ENCODE data around the gene CSK. TPM values are rescaled to one million over a fixed set of nuclear protein-coding genes. Genes with fewer than 3 reads are reported as not detected.

The CSK gene
- total and polyA plus RNA-seq, 2 of the 8 experiments (the other 6 are each of a cell fraction or from before 2014, with no cell fraction given) = 13.7 to 50.2 TPM

DNA sequence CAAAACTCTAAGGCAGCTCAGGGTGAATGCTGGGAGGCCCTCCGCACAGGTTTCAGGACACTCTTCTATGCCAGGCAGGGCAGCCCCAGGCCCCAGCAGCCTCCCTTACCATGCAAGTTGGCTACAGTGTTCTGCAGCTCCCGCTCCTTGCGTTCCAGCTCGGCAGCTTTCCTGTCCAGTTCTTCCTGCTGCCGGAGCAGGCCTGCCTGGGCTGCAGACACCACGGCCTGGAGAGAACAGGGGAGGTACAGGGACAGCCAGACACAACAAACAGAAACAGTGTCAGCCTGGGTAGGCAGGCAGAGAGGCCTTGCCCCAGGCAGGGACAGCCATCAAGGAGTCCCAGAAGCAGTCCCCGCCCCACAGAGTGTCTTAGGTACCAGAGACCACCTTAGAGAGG lies 70.1 kb downstream of the CSK start (continued):
- TF ChIP-seq, protein P1, sequence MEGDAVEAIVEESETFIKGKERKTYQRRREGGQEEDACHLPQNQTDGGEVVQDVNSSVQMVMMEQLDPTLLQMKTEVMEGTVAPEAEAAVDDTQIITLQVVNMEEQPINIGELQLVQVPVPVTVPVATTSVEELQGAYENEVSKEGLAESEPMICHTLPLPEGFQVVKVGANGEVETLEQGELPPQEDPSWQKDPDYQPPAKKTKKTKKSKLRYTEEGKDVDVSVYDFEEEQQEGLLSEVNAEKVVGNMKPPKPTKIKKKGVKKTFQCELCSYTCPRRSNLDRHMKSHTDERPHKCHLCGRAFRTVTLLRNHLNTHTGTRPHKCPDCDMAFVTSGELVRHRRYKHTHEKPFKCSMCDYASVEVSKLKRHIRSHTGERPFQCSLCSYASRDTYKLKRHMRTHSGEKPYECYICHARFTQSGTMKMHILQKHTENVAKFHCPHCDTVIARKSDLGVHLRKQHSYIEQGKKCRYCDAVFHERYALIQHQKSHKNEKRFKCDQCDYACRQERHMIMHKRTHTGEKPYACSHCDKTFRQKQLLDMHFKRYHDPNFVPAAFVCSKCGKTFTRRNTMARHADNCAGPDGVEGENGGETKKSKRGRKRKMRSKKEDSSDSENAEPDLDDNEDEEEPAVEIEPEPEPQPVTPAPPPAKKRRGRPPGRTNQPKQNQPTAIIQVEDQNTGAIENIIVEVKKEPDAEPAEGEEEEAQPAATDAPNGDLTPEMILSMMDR (IDR thresholded peaks at IDR 0.05; ENCODE audit: control extremely low read depth in 1 of 3, insufficient read depth in 1 of 3, low read depth in 1 of 3, low read length in 3 of 3) = no peak
- TF ChIP-seq HDAC6 (IDR thresholded peaks at IDR 0.05; ENCODE audit: low read depth, low read length) (no peak), KDM1A (IDR thresholded peaks at IDR 0.05; ENCODE audit: borderline replicate concordance, low read length) (no peak), TEAD4 (IDR thresholded peaks at IDR 0.05; ENCODE audit: low read depth, low read length) (no peak), CHD1 (IDR thresholded peaks at IDR 0.05; ENCODE audit: low read depth, low read length) (no peak)

Small RNA genes within 50 kb of the gene (microRNA-seq; reads per million reads assigned to microRNA genes)
- 0 reads per million in 2 experiments for gene MIR4513 (ENCODE audit: borderline microRNAs expressed in 2 of 2, borderline number of aligned reads in 2 of 2, borderline replicate concordance in 1 of 2)
- 0 to 0.61 reads per million in 2 experiments for gene MIR6882 (ENCODE audit: borderline microRNAs expressed in 2 of 2, borderline number of aligned reads in 2 of 2, borderline replicate concordance in 1 of 2)

Small RNA genes within 50 kb of the gene (small RNA-seq; reads per million reads assigned to genes)
- gene CPLX3 (ENCODE audit: insufficient read depth) (not detected), gene MIR4513 (ENCODE audit: insufficient read depth) (not detected), gene MIR6882 (ENCODE audit: insufficient read depth) (1.7 reads per million, percentile 6 among the genes with 10 or more reads in this experiment)

Other genes with a start within 250 kb of the CSK start
- gene ARID3B, start 240.9 kb upstream of the CSK start, total RNA-seq (2021; fragmentation: NEBNext Ultra II Directional; extraction: Animal tissue kit (Norgen Biotek cat#: 25700)) = 115 and 118 TPM in 2 replicates
- 81.0 and 102 TPM in 2 replicates for gene ARID3B, start 240.9 kb upstream of the CSK start, polyA plus RNA-seq (2011; rRNA removed)
- gene CLK3, start 166.2 kb upstream of the CSK start, total RNA-seq (2021; fragmentation: NEBNext Ultra II Directional; extraction: Animal tissue kit (Norgen Biotek cat#: 25700)) = 42.4 and 43.5 TPM in 2 replicates
- 67.3 and 75.6 TPM in 2 replicates for gene CLK3, start 166.2 kb upstream of the CSK start, polyA plus RNA-seq (2011; rRNA removed)
- gene EDC3, start 86.1 kb upstream of the CSK start, total RNA-seq (2021; fragmentation: NEBNext Ultra II Directional; extraction: Animal tissue kit (Norgen Biotek cat#: 25700)) = 49.1 and 50.8 TPM in 2 replicates
- gene EDC3, start 86.1 kb upstream of the CSK start, polyA plus RNA-seq (2011; rRNA removed) = 45.0 and 48.2 TPM in 2 replicates
- 0.11 and 0.35 TPM in 2 replicates for gene CYP1A1, start 56.6 kb upstream of the CSK start, total RNA-seq (2021; fragmentation: NEBNext Ultra II Directional; extraction: Animal tissue kit (Norgen Biotek cat#: 25700))
- 0.22 and 0.32 TPM in 2 replicates for gene CYP1A1, start 56.6 kb upstream of the CSK start, polyA plus RNA-seq (2011; rRNA removed)
- not detected in 2 replicates for gene CYP1A2, start 33.2 kb upstream of the CSK start, total RNA-seq (2021; fragmentation: NEBNext Ultra II Directional; extraction: Animal tissue kit (Norgen Biotek cat#: 25700))
- gene CYP1A2, start 33.2 kb upstream of the CSK start, polyA plus RNA-seq (2011; rRNA removed) = not detected in 2 replicates
- not detected in 2 replicates for gene LMAN1L, start 30.8 kb downstream of the CSK start, total RNA-seq (2021; fragmentation: NEBNext Ultra II Directional; extraction: Animal tissue kit (Norgen Biotek cat#: 25700))
- gene LMAN1L, start 30.8 kb downstream of the CSK start, polyA plus RNA-seq (2011; rRNA removed) = not detected in 2 replicates
- gene CPLX3, start 44.5 kb downstream of the CSK start, total RNA-seq (2021; fragmentation: NEBNext Ultra II Directional; extraction: Animal tissue kit (Norgen Biotek cat#: 25700)) = not detected in 2 replicates
- gene CPLX3, start 44.5 kb downstream of the CSK start, polyA plus RNA-seq (2011; rRNA removed) = 0.17 and 0.27 TPM in 2 replicates
- gene ULK3, start 61.1 kb downstream of the CSK start, total RNA-seq (2021; fragmentation: NEBNext Ultra II Directional; extraction: Animal tissue kit (Norgen Biotek cat#: 25700)) = 25.0 and 27.1 TPM in 2 replicates
- gene ULK3, start 61.1 kb downstream of the CSK start, polyA plus RNA-seq (2011; rRNA removed) = 34.4 and 52.2 TPM in 2 replicates
- gene SCAMP2, start 91.3 kb downstream of the CSK start, total RNA-seq (2021; fragmentation: NEBNext Ultra II Directional; extraction: Animal tissue kit (Norgen Biotek cat#: 25700)) = 40.3 and 41.7 TPM in 2 replicates
- gene SCAMP2, start 91.3 kb downstream of the CSK start, polyA plus RNA-seq (2011; rRNA removed) = 112 and 131 TPM in 2 replicates
- gene MPI, start 108.0 kb downstream of the CSK start, total RNA-seq (2021; fragmentation: NEBNext Ultra II Directional; extraction: Animal tissue kit (Norgen Biotek cat#: 25700)) = 31.0 and 32.9 TPM in 2 replicates
- gene MPI, start 108.0 kb downstream of the CSK start, polyA plus RNA-seq (2011; rRNA removed) = 74.8 and 79.0 TPM in 2 replicates
- 56.1 and 57.1 TPM in 2 replicates for gene FAM219B, start 124.8 kb downstream of the CSK start, total RNA-seq (2021; fragmentation: NEBNext Ultra II Directional; extraction: Animal tissue kit (Norgen Biotek cat#: 25700))
- gene FAM219B, start 124.8 kb downstream of the CSK start, polyA plus RNA-seq (2011; rRNA removed) = 66.6 and 91.3 TPM in 2 replicates
- 367 and 373 TPM in 2 replicates for gene COX5A, start 156.0 kb downstream of the CSK start, total RNA-seq (2021; fragmentation: NEBNext Ultra II Directional; extraction: Animal tissue kit (Norgen Biotek cat#: 25700))
- 228 and 270 TPM in 2 replicates for gene COX5A, start 156.0 kb downstream of the CSK start, polyA plus RNA-seq (2011; rRNA removed)
- 19.4 and 19.8 TPM in 2 replicates for gene RPP25, start 174.7 kb downstream of the CSK start, total RNA-seq (2021; fragmentation: NEBNext Ultra II Directional; extraction: Animal tissue kit (Norgen Biotek cat#: 25700))
- 17.4 and 20.0 TPM in 2 replicates for gene RPP25, start 174.7 kb downstream of the CSK start, polyA plus RNA-seq (2011; rRNA removed)
- 51.8 and 55.4 TPM in 2 replicates for gene SCAMP5, start 213.5 kb downstream of the CSK start, total RNA-seq (2021; fragmentation: NEBNext Ultra II Directional; extraction: Animal tissue kit (Norgen Biotek cat#: 25700))
- 94.7 and 96.4 TPM in 2 replicates for gene SCAMP5, start 213.5 kb downstream of the CSK start, polyA plus RNA-seq (2011; rRNA removed)
- gene PPCDC, start 241.5 kb downstream of the CSK start, total RNA-seq (2021; fragmentation: NEBNext Ultra II Directional; extraction: Animal tissue kit (Norgen Biotek cat#: 25700)) = 11.3 and 14.7 TPM in 2 replicates
- gene PPCDC, start 241.5 kb downstream of the CSK start, polyA plus RNA-seq (2011; rRNA removed) = 29.7 and 46.7 TPM in 2 replicates